Breast epithelium (tissue), 4 donors: ENCODE measurements around the gene DHX58. TPM values are rescaled to one million over a fixed set of nuclear protein-coding genes. Genes with fewer than 3 reads are reported as not detected.

Experiments used
- DNase-seq, 2 donors: peaks; one replicate each; pipeline ENCODE4 v3.0.0-alpha.2; 2019; ENCODE audit warnings: low spot score in 2 of 2
- H3K27ac ChIP-seq, 2 donors: fragments of 200-600 bp; sonication (generic) in 1 of 2; one replicate each; pipeline ENCODE4 v1.5.1; 2016 to 2019; ENCODE audit warnings: mild to moderate bottlenecking in 1 of 2
- H3K27me3 ChIP-seq, 2 donors: fragments of 200-600 bp; sonication (generic) in 1 of 2; one replicate each; pipeline versions ENCODE4 v1.5.1 to v1.6.0; 2017 to 2019; ENCODE audit warnings: control low read depth in 1 of 2, mild to moderate bottlenecking in 1 of 2
- H3K36me3 ChIP-seq: fragments of 200-600 bp; one replicate; pipeline ENCODE4 v1.5.1; 2019
- H3K4me1 ChIP-seq, 2 donors: fragments of 200-600 bp; sonication (generic); one replicate each; pipeline ENCODE4 v1.5.1; 2016 to 2019; ENCODE audit warnings: control low read depth in 1 of 2
- H3K4me3 ChIP-seq, 3 donors: fragments of 200-600 bp; sonication (generic); 1 replicate in 2 of 3; 2 replicates in 1 of 3; pipeline ENCODE4 v1.5.1; 2016 to 2019; ENCODE audit warnings: mild to moderate bottlenecking in 3 of 3, moderate library complexity in 2 of 3
- H3K9me3 ChIP-seq, 2 donors: fragments of 200-600 bp; sonication (generic) in 1 of 2; one replicate each; pipeline ENCODE4 v1.5.1; 2016 to 2019; ENCODE audit warnings: control low read depth in 1 of 2
- CTCF ChIP-seq, 3 donors: fragments of 450-650 bp; IDR thresholded peaks; one replicate each; pipeline ENCODE4 v1.5.1; 2016 to 2017; ENCODE audit warnings: antibody characterized with exemption in 3 of 3, mild to moderate bottlenecking in 3 of 3, moderate library complexity in 3 of 3
- POLR2A ChIP-seq: fragments of 450-650 bp; IDR thresholded peaks from one replicate; pipeline ENCODE4 v1.6.1; 2016; ENCODE audit warnings: antibody characterized with exemption, mild to moderate bottlenecking, moderate library complexity
- POLR2AphosphoS5 ChIP-seq, 3 donors: sonication (generic); formaldehyde crosslinking; IDR thresholded peaks; one replicate each; pipeline ENCODE4 v1.6.1; 2017; ENCODE audit warnings: antibody characterized with exemption in 3 of 3
- intact Hi-C: fragments of 100-400 bp; cut with DNase I; formaldehyde crosslinking; loops from one replicate; pipeline ENCODE4 v1.15.1; 2023; ENCODE audit warnings: low total_unique reads
- total RNA-seq, 3 donors: library from RNA; depleted of rRNA; stranded (reverse); fragments of >200 nt; gene quantifications; one replicate each; pipeline ENCODE4 v1.1.0, GENCODE V29; 2016

Gene DHX58
- total RNA-seq, 3 donors from 2014 or later: 13.1 to 22.8 (median 13.4) TPM

GRCh38 chr17:42107597-42108576, 4.6 kb downstream of the DHX58 start:
- no peaks in the 10 kb centered on the region for H3K9me3 ChIP-seq
- no peaks in the 10 kb centered on the region for H3K36me3 ChIP-seq
- H3K27ac ChIP-seq: no peak overlapping the region
- H3K4me3 ChIP-seq: peak overlapping the region in 1 of 3 donors; percentile 36
- TF ChIP-seq CTCF (IDR thresholded peaks at IDR 0.05): no peak
- no peak for TF ChIP-seq POLR2A
- no peak for TF ChIP-seq POLR2AphosphoS5 (IDR thresholded peaks at IDR 0.05)
- no peaks in the 10 kb centered on the region for H3K27me3 ChIP-seq
- intact Hi-C loops: loop anchor here (10.0 kb wide), 1 partner anchor 143 kb away; the partner anchor contains the start of gene CNP
- DNase-seq: no peak
- H3K4me1 ChIP-seq: peaks cover 2 to 5% of the 10 kb centered on the region in 2 donors

GRCh38 chr17:42107124-42107523, 5.4 kb downstream of the DHX58 start:
- intact Hi-C loops: loop anchor here (10.0 kb wide), 1 partner anchor 142 kb away; the partner anchor contains the start of gene CNP
- H3K4me3 ChIP-seq: peak overlapping the region in 1 of 3 donors; percentile 36
- TF ChIP-seq CTCF (IDR thresholded peaks at IDR 0.05) (no peak), POLR2AphosphoS5 (IDR thresholded peaks at IDR 0.05) (no peak)
- H3K36me3 ChIP-seq: no peaks in the 10 kb centered on the region
- H3K27me3 ChIP-seq: no peaks in the 10 kb centered on the region
- no peaks in the 10 kb centered on the region for H3K9me3 ChIP-seq
- no peak for DNase-seq
- peaks cover 0 to 3% of the 10 kb centered on the region in 2 donors for H3K4me1 ChIP-seq
- H3K27ac ChIP-seq: no peak overlapping the region

- no peak for TF ChIP-seq POLR2A
- H3K9me3 ChIP-seq: no peaks in the 10 kb centered on the region
- no peak overlapping the region for H3K27ac ChIP-seq
- H3K4me3 ChIP-seq: no peak overlapping the region
- H3K36me3 ChIP-seq: no peaks in the 10 kb centered on the region
- H3K4me1 ChIP-seq: no peaks in the 10 kb centered on the region
- no peaks in the 10 kb centered on the region for H3K27me3 ChIP-seq
- no peak for DNase-seq
- intact Hi-C loops: loop anchor here (10.0 kb wide), 1 partner anchor 141 kb away; the partner anchor contains the start of gene CNP
Measured at GRCh38 chr17:42106009-42106408, 6.5 kb downstream of the DHX58 start.

GRCh38 chr17:42104264-42104663, 8.2 kb downstream of the DHX58 start:
- H3K4me1 ChIP-seq: no peaks in the 10 kb centered on the region
- DNase-seq: no peak
- H3K9me3 ChIP-seq: no peaks in the 10 kb centered on the region
- no peaks in the 10 kb centered on the region for H3K27me3 ChIP-seq
- no peaks in the 10 kb centered on the region for H3K36me3 ChIP-seq
- intact Hi-C loops: loop anchor here (10.0 kb wide), 1 partner anchor 139 kb away; the partner anchor contains the start of gene CNP
- H3K27ac ChIP-seq: no peak overlapping the region
- TF ChIP-seq POLR2A (no peak), POLR2AphosphoS5 (IDR thresholded peaks at IDR 0.05) (no peak), CTCF (IDR thresholded peaks at IDR 0.05) (no peak)
- no peak overlapping the region for H3K4me3 ChIP-seq

GRCh38 chr17:42103221-42103954, 9.1 kb downstream of the DHX58 start:
- Histone ChIP-seq H3K9me3 (no peaks in the 10 kb centered on the region), H3K27ac (no peak overlapping the region), H3K36me3 (no peaks in the 10 kb centered on the region), H3K27me3 (no peaks in the 10 kb centered on the region), H3K4me1 (no peaks in the 10 kb centered on the region), H3K4me3 (no peak overlapping the region)
- intact Hi-C loops: loop anchor here (10.0 kb wide), 1 partner anchor 139 kb away; the partner anchor contains the start of gene CNP
- DNase-seq: no peak
- no peak for TF ChIP-seq POLR2AphosphoS5 (IDR thresholded peaks at IDR 0.05)
- no peak for TF ChIP-seq POLR2A
- TF ChIP-seq CTCF (IDR thresholded peaks at IDR 0.05): no peak
